Stimulated activated CD4-positive, alpha-beta T cell treated with anti-CD3 and anti-CD28 coated beads, Interleukin-2, amount 100 ng/mL, for 4 hours (primary cell): ENCODE data around the gene ZNF568.
A peak's percentile ranks its signal among the peaks of the same experiment; 100 is the strongest.

Experiments used
- DNase-seq: peaks from one replicate; pipeline ENCODE4 v3.0.0-alpha.2; 2020; ENCODE audit warnings: low read depth

Gene ZNF568

GRCh38 chr19:36915992-36916830, at the start of gene ZNF568, which contains the start of gene ZNF829:
Gene ZNF568 (plus strand): TSS chr19:36916332. CDS start chr19:36922771, 6,439 bp downstream.
Gene ZNF829 (minus strand): TSS chr19:36916291. CDS start chr19:36915167, 1,124 bp downstream.
- DNase-seq = peak; percentile 80

GRCh38 chr19:36876993-36877938, 38.9 kb upstream of the ZNF568 start:
- DNase-seq = no peak

GRCh38 chr19:36891768-36892357, 24.3 kb upstream of the ZNF568 start:
- DNase-seq = no peak

GRCh38 chr19:36894849-36895383, 21.2 kb upstream of the ZNF568 start:
- DNase-seq = no peak

- no peak for DNase-seq
Observed at GRCh38 chr19:36898422-36898821, 17.7 kb upstream of the ZNF568 start.

- no peak for DNase-seq
Observed at GRCh38 chr19:36916991-36917390, 859 bp downstream of the ZNF568 start.

- no peak for DNase-seq
Observed at GRCh38 chr19:36918090-36918489, 2.0 kb downstream of the ZNF568 start.

GRCh38 chr19:36931684-36932083, 15.6 kb downstream of the ZNF568 start:
- DNase-seq = no peak

DNA sequence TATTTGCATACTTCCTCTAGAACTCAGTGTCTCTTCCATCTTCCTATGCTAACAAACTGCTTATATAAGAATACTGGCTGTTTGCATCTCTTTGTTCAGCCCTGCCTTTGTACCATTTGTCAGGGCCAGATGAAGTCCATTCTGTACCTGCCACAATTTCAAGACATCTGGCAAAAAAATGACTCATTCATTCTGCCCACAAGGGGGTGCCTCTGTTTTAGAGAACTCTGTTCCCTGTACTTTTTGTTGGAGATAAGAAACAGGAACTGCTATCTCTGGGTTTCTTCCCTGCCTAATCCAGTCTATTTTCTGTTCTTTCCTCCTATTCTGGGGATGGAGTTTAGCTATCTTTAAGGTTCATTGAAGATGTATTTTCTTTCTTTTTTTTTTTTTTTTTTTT, 23.0 kb downstream of the ZNF568 start:
- DNase-seq = no peak

DNA sequence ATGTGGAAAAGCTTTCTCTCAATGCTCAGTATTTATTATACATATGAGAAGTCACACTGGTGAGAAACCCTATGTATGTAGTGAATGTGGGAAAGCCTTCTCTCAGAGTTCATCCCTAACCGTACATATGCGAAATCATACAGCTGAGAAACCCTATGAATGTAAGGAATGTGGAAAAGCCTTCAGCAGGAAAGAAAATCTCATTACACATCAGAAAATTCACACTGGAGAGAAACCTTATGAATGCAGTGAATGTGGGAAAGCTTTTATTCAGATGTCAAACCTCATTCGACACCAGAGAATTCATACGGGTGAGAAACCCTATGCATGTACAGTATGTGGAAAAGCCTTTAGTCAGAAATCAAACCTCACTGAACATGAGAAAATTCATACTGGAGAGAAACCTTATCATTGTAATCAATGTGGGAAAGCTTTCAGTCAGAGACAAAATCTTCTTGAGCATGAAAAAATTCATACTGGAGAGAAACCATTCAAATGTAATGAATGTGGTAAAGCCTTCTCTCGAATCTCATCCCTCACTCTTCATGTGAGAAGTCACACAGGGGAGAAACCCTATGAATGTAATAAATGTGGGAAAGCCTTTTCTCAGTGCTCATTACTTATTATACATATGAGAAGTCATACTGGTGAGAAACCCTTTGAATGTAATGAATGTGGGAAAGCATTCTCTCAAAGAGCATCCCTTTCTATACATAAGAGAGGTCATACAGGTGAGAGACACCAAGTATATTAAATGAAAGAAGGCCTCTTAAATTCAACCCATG, 34.4 kb downstream of the ZNF568 start:
- DNase-seq = no peak

DNA sequence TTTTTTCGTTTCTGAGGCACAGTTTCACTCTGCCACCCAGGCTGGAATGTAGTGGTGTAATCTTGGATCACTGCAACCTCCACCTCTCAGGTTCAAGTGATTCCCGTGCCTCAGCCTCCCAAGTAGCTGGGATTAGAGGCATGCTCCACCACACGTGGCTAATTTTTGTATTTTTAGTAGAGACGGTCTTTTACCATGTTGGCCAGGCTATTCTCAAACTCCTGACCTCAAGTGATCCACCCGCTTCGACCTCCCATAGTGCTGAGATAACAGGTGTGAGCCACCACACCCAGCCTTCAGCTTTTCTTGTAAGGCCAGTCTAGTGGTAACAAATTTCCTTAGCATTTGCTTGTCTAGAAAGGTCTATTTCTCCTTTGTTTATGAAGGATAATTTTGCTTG, 46.2 kb downstream of the ZNF568 start:
- DNase-seq = no peak

GRCh38 chr19:36963280-36963679, 47.1 kb downstream of the ZNF568 start:
- DNase-seq = no peak

DNA sequence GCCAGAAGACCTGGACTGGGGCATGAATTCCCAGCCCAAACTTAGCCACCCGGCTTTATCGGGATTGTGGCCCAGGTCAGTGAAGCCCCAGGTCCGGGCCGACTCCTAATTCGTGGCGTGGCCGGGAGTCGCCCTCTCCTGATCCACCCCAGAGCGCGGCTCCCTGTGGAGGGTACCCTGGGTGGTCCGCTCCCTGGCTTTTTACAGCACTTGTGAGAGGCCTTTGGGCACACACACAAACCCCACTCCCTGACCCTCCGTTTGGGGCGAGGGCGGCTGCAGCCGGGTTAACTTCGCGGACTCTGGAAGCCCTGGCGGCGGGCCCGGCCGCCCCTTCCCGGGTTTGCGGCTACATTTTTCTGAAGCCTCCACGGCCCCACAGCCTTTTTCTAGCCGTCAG, 56.4 kb downstream of the ZNF568 start:
- no peak for DNase-seq

DNA sequence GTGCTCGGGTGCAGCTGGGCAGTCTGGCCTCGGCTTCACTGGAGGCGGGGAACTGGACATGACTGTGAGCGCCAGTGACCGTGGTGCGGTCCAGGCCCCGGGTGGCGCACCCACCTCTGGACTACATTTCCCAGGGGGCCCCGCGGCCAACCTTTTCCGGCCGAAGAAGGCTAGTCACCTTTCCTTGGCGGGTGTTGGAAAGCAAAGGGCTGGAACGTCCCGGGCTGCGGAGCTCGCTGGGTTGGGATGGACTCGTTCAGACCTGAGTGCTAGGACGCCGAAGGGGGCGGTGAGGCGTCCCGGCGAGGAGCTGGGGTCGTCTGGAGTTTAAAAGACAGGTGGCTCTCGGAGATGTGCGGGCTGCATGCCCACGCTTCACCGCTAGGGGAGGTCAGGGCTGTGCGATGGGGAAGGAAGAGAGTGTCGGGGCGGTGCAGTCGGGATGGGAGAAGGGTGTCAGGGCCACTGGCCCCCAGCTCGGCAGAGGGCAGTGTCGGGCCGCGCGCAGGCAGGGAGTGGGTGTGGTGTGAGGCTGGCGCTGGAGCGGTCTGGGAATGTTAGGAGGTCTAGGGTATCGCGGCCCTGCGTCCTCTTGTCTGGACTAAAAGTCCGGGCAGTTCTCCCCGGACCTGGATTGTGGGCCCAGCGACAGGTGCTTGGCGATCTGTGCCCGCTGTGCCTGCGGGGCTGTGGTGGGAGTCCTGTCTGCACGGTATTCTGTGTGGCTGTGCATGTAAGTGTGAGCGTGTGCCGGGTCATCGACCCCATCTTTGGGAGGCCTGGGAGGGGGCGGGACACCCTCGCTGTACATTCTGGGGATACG, 57.1 kb downstream of the ZNF568 start:
- peak; percentile 52 for DNase-seq

GRCh38 chr19:36973844-36974195, 57.7 kb downstream of the ZNF568 start:
- no peak for DNase-seq

DNA sequence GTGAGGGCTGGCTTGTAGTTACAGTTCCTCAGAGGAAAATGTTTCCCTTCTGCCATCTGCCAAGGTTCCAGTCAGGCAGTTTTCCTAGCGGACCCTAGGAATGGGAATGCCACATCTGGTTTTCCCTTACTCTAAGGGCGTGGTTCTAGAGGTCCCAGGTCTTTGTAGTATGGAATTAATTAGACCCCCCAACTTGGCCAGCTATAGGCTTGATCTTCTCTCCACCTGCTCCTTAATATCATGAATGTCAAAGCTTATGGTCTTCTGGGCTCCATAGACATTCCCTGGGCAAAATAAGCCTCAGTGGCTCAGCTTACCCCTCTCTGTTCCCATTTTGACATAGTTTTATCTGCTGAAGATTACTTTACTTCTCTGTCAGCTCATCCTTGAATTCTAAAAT, 70.0 kb downstream of the ZNF568 start:
- DNase-seq = no peak

DNA sequence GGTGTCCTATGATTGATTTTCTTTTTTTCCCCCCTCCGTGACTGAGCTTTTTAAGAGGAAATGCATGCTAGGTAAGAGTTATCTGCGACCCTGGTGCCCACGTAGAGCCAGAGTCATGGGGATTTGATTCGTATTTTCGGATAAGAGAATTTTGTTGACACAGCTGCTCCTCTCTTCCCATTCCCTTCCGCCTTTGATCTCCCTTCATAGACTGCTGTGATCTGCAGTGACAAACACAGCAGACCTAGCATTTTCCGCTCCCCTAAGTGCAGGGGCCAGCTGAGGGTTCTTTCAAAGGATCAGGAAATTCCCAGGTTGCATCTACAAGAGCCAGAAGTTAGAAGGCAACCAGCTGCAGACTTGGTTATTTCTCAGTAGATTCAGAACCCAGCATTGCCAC, 70.5 kb downstream of the ZNF568 start:
- no peak for DNase-seq

- DNase-seq = no peak
Observed at GRCh38 chr19:36987091-36987490, 71.0 kb downstream of the ZNF568 start.

GRCh38 chr19:36997152-36997842, 81.2 kb downstream of the ZNF568 start:
- DNase-seq = no peak

DNA sequence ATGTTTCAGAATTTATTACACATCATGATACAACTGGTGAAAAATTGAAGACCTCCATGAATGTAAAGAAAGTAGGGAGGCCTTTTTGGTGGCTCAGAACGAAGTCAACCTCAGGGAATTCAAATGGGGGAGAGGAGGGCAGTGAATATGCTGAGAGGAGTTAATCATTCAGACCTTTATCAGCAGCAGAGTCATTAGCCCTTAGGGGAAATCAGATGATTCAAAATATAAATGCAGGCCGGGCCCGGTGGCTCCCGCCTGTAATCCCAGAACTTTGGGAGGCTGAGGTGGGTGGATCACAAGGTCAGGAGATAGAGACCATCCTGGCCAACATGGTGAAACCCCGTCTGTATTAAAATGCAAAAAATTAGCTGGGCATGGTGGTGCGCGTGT, 81.7 kb downstream of the ZNF568 start:
- no peak for DNase-seq
